ENCODE measurements around the gene HEATR5B.

GRCh38 chr2:37070931-37071330 lies 13.2 kb downstream of the HEATR5B start:
- TF ChIP-seq SP2 (IDR thresholded peaks at IDR 0.05; ENCODE audit: low read length): no peak
- TF ChIP-seq, protein P1, sequence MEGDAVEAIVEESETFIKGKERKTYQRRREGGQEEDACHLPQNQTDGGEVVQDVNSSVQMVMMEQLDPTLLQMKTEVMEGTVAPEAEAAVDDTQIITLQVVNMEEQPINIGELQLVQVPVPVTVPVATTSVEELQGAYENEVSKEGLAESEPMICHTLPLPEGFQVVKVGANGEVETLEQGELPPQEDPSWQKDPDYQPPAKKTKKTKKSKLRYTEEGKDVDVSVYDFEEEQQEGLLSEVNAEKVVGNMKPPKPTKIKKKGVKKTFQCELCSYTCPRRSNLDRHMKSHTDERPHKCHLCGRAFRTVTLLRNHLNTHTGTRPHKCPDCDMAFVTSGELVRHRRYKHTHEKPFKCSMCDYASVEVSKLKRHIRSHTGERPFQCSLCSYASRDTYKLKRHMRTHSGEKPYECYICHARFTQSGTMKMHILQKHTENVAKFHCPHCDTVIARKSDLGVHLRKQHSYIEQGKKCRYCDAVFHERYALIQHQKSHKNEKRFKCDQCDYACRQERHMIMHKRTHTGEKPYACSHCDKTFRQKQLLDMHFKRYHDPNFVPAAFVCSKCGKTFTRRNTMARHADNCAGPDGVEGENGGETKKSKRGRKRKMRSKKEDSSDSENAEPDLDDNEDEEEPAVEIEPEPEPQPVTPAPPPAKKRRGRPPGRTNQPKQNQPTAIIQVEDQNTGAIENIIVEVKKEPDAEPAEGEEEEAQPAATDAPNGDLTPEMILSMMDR (IDR thresholded peaks at IDR 0.05; ENCODE audit: control extremely low read depth in 1 of 3, insufficient read depth in 1 of 3, low read depth in 1 of 3, low read length in 3 of 3): no peak
- TF ChIP-seq, protein P2, sequence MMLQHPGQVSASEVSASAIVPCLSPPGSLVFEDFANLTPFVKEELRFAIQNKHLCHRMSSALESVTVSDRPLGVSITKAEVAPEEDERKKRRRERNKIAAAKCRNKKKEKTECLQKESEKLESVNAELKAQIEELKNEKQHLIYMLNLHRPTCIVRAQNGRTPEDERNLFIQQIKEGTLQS (IDR thresholded peaks at IDR 0.05; ENCODE audit: insufficient read depth, low read depth, low read length): no peak

Measured in H1 (cell line).